ENCODE results near the gene TRAPPC12.

TRAPPC12 gene

GRCh38 chr2:3487432-3487831 lies 107.9 kb downstream of the TRAPPC12 start:
- DNase-seq (ENCODE audit: low read depth in 2 of 2), result no peak
- no peak for TF ChIP-seq CTCF (IDR thresholded peaks at IDR 0.05; ENCODE audit: low read depth, low read length)
- no peak overlapping the region for H3K4me3 ChIP-seq (replicated peaks in 1 of 2; ENCODE audit: low read depth in 2 of 2, low read length in 2 of 2)

DNA sequence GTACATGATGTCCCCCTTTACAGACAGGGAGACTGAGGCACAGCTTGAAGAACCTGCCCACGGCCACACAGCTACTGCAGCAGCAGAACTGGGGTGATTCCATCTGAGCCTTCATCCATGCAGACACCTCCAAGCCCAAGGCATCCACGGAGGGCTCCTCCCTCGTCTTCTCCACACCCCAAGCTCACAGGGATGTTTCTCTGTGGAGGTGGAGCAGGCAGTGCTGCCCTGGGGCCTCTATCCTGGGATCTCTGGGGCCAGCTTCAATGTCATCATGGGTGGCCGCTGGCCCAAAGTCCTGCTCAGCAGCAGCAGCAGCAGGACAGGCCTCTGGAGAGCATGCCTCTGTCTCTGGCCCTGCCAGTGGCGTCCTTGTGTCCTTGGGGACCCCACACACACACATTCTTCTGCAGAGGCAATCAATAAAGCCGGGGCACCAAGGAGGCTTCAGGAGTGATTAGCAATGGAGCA lies 108.6 kb downstream of the TRAPPC12 start:
- no peak overlapping the region for H3K4me3 ChIP-seq (replicated peaks in 1 of 2; ENCODE audit: low read depth in 2 of 2, low read length in 2 of 2)
- no peak for DNase-seq (ENCODE audit: low read depth in 2 of 2)
- no peak for TF ChIP-seq CTCF (IDR thresholded peaks at IDR 0.05; ENCODE audit: low read depth, low read length)

DNA sequence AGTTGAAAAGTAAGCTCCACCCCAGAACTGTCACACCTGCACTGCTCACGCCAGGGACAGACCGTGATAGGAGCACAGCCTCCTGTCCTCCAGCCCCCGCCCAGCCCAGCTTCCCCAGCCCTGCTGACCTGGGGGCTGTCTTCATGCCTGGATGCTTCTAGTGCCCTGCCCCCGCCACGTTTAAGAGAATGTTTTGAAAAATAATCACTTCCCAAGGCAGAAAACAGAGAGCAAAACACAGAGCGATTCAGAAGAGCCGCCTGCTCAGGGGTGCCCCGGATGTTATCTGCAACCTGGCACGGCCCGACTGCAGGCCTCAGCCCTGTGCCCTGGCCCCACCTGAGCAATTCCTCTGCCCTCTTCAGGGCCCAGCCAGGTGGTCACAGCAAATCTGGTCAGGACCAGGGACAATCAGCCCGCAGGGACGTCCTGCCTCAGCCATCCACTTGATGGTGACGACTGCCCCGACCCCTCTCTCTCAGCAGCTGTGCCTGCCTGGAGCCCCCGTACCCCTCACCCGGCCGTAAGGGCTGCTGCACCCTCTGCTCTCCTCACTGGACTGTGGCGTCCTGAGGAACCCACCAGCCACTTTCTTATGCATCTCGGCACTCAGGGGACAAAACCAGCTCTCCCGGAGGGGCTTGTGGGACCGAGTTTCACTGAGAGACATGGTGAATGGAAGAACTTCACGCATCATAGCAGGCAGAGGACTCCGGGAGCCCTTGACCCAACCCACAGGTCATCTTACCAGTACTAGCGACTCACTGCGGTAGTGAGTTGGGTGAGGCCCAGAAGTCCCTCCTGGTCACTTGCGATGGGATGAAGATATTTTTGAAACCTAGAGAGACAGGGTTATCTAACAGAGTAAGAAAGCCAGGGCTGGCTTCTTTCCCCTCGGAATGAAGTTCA lies 109.6 kb downstream of the TRAPPC12 start:
- DNase-seq (ENCODE audit: low read depth in 2 of 2), result no peak
- H3K4me3 ChIP-seq (replicated peaks in 1 of 2; ENCODE audit: low read depth in 2 of 2, low read length in 2 of 2), result no peak overlapping the region
- no peak for TF ChIP-seq CTCF (IDR thresholded peaks at IDR 0.05; ENCODE audit: low read depth, low read length)

DNA sequence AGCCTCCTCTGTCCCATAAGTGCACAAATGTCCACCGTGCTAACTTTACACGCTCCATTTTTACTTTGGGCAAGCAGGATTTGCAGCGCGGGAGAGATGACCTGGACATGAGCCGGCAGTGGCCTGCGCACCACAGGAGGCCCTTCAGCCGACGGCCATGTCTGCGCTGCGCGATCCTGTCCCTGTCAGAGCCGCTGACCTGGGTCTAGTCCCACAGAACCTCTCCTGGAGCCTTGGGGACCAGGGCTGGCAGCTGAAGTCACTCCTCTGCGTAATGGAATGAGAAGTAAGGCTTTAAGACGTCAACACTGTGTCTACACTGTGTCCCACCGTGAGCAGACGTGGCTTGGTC lies 110.2 kb downstream of the TRAPPC12 start:
- no peak for TF ChIP-seq CTCF (IDR thresholded peaks at IDR 0.05; ENCODE audit: low read depth, low read length)
- H3K4me3 ChIP-seq (replicated peaks in 1 of 2; ENCODE audit: low read depth in 2 of 2, low read length in 2 of 2), result no peak overlapping the region
- DNase-seq (ENCODE audit: low read depth in 2 of 2), result no peak

DNA sequence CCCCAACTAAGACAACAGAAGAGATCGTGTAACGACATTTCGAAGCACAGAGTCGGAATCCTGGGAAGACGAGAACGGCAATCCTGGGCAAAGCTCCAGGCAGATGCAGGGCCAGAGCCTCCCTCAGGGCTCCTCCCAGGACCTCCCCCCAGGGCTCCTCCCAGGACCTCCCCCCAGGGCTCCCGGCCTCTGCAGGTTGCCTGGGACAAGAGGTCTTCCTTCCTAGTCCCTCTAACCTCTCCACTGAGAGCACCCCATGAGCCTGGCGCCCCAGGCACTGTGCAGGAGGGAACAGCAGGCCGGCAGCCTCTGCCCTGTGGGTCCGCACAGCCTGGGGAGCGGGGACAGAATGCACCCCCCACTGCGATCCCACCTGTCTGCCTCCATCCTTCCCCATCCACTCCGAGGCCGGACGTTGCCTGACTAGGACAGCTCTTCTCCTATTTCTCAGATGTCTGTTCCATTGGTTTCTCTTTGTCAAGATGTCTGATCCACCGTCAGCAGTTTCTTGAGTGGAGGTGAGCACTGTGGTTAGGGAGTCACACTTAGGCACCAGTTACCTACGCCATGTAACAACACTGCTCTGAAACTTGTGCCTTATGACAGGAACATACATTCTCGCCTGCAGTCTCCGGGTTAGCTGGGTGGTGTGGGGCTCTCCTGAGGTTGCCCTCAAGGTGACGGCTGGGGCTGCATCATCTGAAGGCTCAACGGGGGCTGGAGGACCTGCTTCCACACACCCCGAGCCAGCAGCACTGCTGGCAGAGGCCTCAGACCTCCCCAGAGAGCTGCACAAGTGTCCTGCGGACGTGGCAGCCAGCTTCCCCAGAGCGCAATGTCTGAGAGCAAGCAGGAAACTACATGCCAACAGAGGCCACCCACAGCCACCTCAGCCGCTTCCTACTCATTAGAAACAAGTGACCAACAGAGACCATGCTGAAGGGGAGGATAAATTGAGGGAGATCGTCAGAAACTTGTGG lies 111.0 kb downstream of the TRAPPC12 start:
- no peak overlapping the region for H3K4me3 ChIP-seq (replicated peaks in 1 of 2; ENCODE audit: low read depth in 2 of 2, low read length in 2 of 2)
- DNase-seq (ENCODE audit: low read depth in 2 of 2), result no peak
- no peak for TF ChIP-seq CTCF (IDR thresholded peaks at IDR 0.05; ENCODE audit: low read depth, low read length)

- no peak for TF ChIP-seq CTCF (IDR thresholded peaks at IDR 0.05; ENCODE audit: low read depth, low read length)
- no peak for DNase-seq (ENCODE audit: low read depth in 2 of 2)
- no peak overlapping the region for H3K4me3 ChIP-seq (replicated peaks in 1 of 2; ENCODE audit: low read depth in 2 of 2, low read length in 2 of 2)
Measured at GRCh38 chr2:3491306-3491705, 111.8 kb downstream of the TRAPPC12 start.
